Fibroblast of mammary gland (primary cell): ENCODE data around the gene E4F1.

Source experiments
- DNase-seq: peaks from one replicate; pipeline ENCODE4 v3.0.0-alpha.2; 2010; ENCODE audit warnings: low read depth
- H3K4me3 ChIP-seq: 2 replicates; pipeline ENCODE4 v1.5.1; 2011; ENCODE audit warnings: low read depth, mild to moderate bottlenecking, low read length, moderate library complexity; ENCODE audit not compliant: control insufficient read depth
- CTCF ChIP-seq: conservative IDR thresholded peaks from 2 replicates; pipeline ENCODE4 v1.5.1; 2011; ENCODE audit warnings: low read depth, low read length, inconsistent platforms; ENCODE audit not compliant: control insufficient read depth, insufficient read depth

The E4F1 gene

GRCh38 chr16:2177561-2177960 lies 45.8 kb upstream of the E4F1 start:
- no peak for DNase-seq
- no peak for TF ChIP-seq CTCF
- H3K4me3 ChIP-seq = no peak overlapping the region

GRCh38 chr16:2178321-2179106 lies 44.9 kb upstream of the E4F1 start:
- H3K4me3 ChIP-seq = no peak overlapping the region
- TF ChIP-seq CTCF = no peak
- DNase-seq = peak; percentile 23

- no peak for DNase-seq
- no peak overlapping the region for H3K4me3 ChIP-seq
- TF ChIP-seq CTCF = no peak
Measured at GRCh38 chr16:2179107-2179501, 44.3 kb upstream of the E4F1 start.

GRCh38 chr16:2179576-2179975 lies 43.8 kb upstream of the E4F1 start:
- no peak for TF ChIP-seq CTCF

GRCh38 chr16:2180461-2180860 lies 42.9 kb upstream of the E4F1 start:
- TF ChIP-seq CTCF = no peak
- H3K4me3 ChIP-seq = no peak overlapping the region
- DNase-seq = no peak

More at GRCh38 chr16:2179576-2179975, 43.8 kb upstream of the E4F1 start:
- no peak overlapping the region for H3K4me3 ChIP-seq
- no peak for DNase-seq

GRCh38 chr16:2180962-2181923 lies 42.1 kb upstream of the E4F1 start:
- TF ChIP-seq CTCF = no peak
- H3K4me3 ChIP-seq = no peak overlapping the region
- DNase-seq = no peak
